AG10803 (cell line): ENCODE results near the gene RMND5A.
A peak's percentile ranks its signal among the peaks of the same experiment; 100 is the strongest.

Source experiments
- DNase-seq: peaks from one replicate; pipeline ENCODE4 v3.0.0; 2010; ENCODE audit warnings: low read depth
- H3K4me3 ChIP-seq: 2 replicates; pipeline ENCODE4 v1.5.1; 2011; ENCODE audit warnings: mild to moderate bottlenecking, low read length, control low read depth
- CTCF ChIP-seq: conservative IDR thresholded peaks from 2 replicates; pipeline ENCODE4 v1.5.1; 2011; ENCODE audit warnings: mild to moderate bottlenecking, low read length, control low read depth, inconsistent platforms

The RMND5A gene

GRCh38 chr2:86751778-86752177 lies 31.7 kb downstream of the RMND5A start:
- DNase-seq, result no peak
- H3K4me3 ChIP-seq, result no peak overlapping the region
- TF ChIP-seq CTCF, result no peak

GRCh38 chr2:86752934-86753333 lies 32.8 kb downstream of the RMND5A start:
- no peak overlapping the region for H3K4me3 ChIP-seq
- no peak for TF ChIP-seq CTCF
- DNase-seq, result no peak

GRCh38 chr2:86753606-86754005 lies 33.5 kb downstream of the RMND5A start:
- DNase-seq, result no peak
- TF ChIP-seq CTCF, result no peak
- H3K4me3 ChIP-seq, result no peak overlapping the region

GRCh38 chr2:86758405-86758804 lies 38.3 kb downstream of the RMND5A start:
- no peak for TF ChIP-seq CTCF

GRCh38 chr2:86760371-86760770 lies 40.3 kb downstream of the RMND5A start:
- DNase-seq, result no peak
- H3K4me3 ChIP-seq, result no peak overlapping the region
- no peak for TF ChIP-seq CTCF

More at GRCh38 chr2:86758405-86758804, 38.3 kb downstream of the RMND5A start:
- H3K4me3 ChIP-seq, result no peak overlapping the region
- no peak for DNase-seq

GRCh38 chr2:86764661-86765309 lies 44.7 kb downstream of the RMND5A start:
- H3K4me3 ChIP-seq, result no peak overlapping the region
- TF ChIP-seq CTCF, result peak; percentile 80
- DNase-seq, result peak; percentile 36

GRCh38 chr2:86765310-86765695 lies 45.2 kb downstream of the RMND5A start:
- no peak overlapping the region for H3K4me3 ChIP-seq
- DNase-seq, result no peak
- TF ChIP-seq CTCF, result no peak
